GM19438 (cell line): ENCODE measurements around the gene PRKAR2A.
A peak's percentile ranks its signal among the peaks of the same experiment; 100 is the strongest.
"Not testable (repeated sequence)": the region's sequence is repeated elsewhere in the genome, so short reads cannot be mapped to it uniquely, and the experiment has no call there.

ENCODE experiments used
- ATAC-seq: cut with Tn5 transposase; IDR thresholded peaks from one replicate; pipeline ENCODE4 v1.9.1; 2021; ENCODE audit warnings: low read depth; ENCODE audit not compliant: unreplicated experiment

PRKAR2A gene

GRCh38 chr3:48738144-48738536, 109.5 kb downstream of the PRKAR2A start:
- no peak for ATAC-seq

DNA sequence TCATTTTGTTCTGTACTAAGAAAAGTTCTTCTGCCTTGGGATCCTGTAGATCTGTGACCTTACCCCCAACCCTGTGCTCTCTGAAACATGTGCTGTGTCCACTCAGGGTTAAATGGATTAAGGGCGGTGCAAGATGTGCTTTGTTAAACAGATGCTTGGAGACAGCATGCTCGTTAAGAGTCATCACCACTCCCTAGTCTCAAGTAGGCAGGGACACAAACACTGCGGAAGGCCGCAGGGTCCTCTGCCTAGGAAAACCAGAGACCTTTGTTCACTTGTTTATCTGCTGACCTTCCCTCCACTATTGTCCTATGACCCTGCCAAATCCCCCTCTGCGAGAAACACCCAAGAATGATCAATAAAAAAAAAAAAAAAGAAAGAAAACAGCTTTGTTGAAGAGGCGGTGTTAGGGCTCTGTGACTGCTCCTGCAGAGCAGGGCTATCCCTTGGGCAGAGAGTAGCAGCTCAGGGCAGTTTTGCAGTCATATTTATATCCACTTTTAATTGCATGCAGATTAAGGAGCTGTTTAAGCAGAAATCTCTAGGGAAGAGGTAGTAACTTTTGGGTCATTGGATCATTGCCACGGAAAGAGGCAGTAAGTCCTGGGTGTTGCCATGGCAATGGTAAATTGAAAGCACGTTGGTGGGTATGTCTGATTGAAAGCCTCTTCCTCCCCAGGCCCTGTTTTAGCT, 112.5 kb downstream of the PRKAR2A start:
- not testable (repeated sequence) for ATAC-seq

DNA sequence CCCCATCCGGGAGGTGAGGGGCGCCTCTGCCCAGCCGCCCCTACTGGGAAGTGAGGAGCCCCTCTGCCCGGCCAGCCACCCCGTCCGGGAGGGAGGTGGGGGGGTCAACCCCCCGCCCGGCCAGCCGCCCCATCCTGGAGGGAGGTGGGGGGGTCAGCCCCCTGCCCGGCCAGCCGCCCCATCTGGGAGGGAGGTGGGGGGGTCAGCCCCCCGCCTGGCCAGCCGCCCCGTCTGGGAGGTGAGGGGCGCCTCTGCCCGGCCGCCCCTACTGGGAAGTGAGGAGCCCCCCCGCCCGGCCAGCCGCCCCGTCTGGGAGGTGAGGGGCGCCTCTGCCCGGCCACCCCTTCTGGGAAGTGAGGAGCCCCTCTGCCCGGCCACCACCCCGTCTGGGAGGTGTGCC, 113.1 kb downstream of the PRKAR2A start:
- not testable (repeated sequence) for ATAC-seq

GRCh38 chr3:48733752-48734518, 113.7 kb downstream of the PRKAR2A start:
- ATAC-seq = not testable (repeated sequence)

GRCh38 chr3:48727511-48727910, 120.2 kb downstream of the PRKAR2A start:
- no peak for ATAC-seq

DNA sequence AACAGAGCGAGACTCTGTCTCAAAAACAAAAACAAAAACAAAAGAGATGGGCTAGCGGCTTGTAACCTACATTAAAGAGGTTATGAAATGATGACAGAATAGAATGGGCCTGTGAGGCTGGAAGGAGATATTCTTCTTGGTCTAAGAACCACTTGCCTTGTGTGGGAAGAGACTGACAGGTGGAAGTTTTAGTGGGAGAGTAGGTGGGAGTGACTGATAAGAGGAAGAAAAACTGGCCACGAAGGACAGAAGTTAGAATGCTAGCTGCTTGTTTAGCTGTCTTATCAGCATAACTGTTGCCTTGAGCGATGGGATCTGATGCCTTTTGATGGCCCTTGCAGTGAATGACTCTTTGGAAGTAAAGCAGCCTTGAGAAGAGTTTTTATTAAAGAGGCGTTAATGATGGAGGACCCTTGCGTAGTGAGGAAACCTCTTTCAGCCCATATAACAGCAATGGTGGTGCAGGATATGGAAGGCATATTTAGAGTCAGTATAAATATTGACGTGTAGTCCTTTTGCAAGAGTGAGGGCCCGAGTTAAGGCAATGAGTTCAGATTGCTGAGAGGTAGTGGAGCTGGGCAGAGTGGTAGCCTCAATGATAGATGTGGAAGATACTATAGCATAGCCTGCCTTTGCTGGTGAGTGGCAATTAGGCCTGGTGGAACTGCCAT, 122.4 kb downstream of the PRKAR2A start:
- ATAC-seq = not testable (repeated sequence)

GRCh38 chr3:48723725-48724124, 123.9 kb downstream of the PRKAR2A start:
- ATAC-seq = no peak

DNA sequence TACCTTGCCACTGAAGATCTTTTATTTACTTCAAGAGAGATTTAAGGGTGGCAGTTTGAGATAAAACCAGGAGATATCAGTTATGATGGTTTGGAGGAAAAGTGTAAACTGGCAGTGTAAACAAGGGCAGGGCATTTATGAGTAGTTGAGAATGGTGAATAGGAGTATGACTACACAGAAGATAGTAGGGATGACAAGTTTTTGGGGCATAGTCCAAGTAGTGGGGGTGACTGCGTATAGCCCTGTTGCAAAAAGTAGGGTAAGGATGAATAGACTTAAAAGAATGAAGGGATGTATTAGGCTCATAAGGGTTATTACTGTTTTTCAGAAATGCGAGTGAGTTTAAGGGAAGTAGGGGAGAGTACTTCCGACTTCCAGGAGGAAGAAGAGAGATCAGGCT, 124.4 kb downstream of the PRKAR2A start:
- not testable (repeated sequence) for ATAC-seq

GRCh38 chr3:48716982-48717746, 130.5 kb downstream of the PRKAR2A start, which contains the start of gene IP6K2:
IP6K2 (minus strand) TSS chr3:48717221; CDS start chr3:48695291, 21,930 bp downstream.
- ATAC-seq = peak; percentile 97

- no peak for ATAC-seq
These were observed 131.1 kb downstream of the PRKAR2A start for GRCh38 chr3:48716508-48716981.

DNA sequence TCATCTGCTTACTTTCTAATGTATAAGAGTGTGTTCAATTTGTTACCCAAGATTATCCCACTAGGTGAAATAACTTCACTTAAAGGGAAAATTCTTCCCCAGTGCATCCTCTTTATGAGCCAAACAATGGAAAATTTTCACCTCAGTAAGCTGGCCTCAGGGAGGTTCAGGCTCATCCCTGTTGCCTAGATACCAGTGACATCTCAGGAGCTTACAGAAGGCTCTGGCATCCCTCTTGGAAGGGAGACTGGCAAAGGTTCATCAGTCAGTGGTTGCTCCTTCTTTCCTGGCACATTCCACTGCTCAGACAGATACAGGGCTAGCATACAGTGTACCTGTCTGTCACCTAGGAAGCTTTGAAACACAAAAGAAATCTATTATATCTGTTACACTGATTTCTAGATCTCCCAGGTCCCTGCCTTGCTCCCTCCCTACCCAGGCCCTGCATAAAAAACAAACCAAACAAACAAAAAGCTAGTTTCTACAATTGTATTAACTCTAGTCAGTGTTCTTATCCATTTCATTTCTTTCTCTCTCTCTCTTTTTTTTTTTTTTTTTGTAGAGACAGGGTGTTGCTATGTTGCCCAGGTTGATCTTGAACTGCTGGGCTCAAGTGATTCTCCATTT, 132.4 kb downstream of the PRKAR2A start:
- no peak for ATAC-seq

DNA sequence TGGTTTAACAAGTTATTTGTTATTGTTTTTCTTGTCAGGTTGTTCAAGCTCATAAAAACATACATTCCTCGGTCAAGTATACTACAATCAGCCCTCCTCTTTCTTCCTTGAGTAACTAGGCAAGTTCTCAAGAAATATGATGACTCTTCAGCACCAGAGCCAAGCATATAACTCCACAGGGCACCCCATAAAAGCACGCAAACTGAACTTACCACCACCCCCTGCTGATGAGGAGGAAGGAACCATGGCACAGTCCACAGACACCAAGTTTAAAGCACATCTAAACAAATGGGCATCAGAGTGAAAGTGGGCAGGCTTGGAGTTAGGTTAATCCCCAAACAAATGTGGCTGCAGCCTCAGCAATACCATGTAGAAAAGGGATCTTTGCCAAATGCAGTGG, 135.9 kb downstream of the PRKAR2A start:
- ATAC-seq = no peak

DNA sequence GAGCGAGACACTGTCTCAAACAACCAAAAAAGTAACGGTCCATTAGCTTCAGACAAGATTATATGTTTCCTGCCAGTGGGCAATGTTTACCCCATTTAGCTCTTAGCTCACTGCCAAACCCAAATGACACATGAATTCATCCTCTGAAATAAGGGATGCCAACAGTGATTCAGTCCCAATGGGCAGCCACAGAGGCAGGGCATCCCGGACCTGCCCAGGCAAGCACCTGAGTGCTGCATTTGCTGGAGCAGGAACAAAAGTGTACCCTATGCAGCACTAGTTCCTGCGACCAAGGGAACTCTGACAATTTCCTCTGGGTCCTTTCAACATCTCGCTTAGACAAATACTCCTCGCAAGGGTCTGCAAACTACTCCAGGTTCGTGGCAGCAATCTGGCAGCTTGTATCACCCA, 138.6 kb downstream of the PRKAR2A start:
- no peak for ATAC-seq

GRCh38 chr3:48708481-48708889, 139.2 kb downstream of the PRKAR2A start:
- ATAC-seq = no peak

- ATAC-seq = no peak
These were observed 140.5 kb downstream of the PRKAR2A start for GRCh38 chr3:48707157-48707556.

GRCh38 chr3:48702320-48702920, 145.3 kb downstream of the PRKAR2A start:
- no peak for ATAC-seq

DNA sequence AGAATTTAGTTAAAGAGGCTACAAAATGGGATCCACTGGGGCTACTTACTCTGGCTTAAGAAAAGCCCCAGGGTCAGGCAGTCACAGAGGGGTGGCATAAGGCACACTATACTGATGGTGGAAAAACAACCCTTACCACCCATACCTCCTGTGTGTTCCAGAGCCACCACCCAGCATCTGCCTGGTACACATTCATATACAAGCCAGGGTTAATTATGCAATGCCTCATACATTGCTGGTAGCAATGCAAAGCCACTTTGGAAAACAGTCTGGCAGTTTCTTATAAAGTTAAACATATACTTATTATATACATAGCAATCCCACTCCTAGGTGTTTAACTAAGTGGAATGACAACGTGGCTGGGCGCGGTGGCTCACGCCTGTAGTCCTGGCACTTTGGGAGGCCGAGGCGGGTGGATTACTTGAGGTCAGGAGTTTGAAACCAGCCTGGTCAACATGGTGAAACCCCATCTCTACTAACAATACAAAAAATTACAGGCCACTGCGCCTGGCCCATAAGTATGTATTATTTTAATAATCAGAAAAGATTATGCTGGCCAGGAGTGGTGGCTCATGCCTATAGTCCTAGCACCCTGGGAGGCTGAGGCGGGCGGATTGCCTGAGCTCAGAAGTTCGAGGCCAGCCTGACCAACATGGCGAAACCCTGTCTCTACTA, 146.8 kb downstream of the PRKAR2A start:
- no peak for ATAC-seq

- ATAC-seq = no peak
These were observed 148.8 kb downstream of the PRKAR2A start for GRCh38 chr3:48698891-48699290.

GRCh38 chr3:48697952-48698351, 149.7 kb downstream of the PRKAR2A start:
- no peak for ATAC-seq
